Measurements from ENCODE around the gene MYO15A. TPM values are rescaled to one million over a fixed set of nuclear protein-coding genes. Genes with fewer than 3 reads are reported as not detected.
A peak's percentile ranks its signal among the peaks of the same experiment; 100 is the strongest.

Gene MYO15A
- total RNA-seq, 4 donors from 2014 or later = 1.1 to 4.2 (median 1.2) TPM

- peaks cover 10 to 21% (median 11%) of the 10 kb centered on the region in 4 donors for H3K4me1 ChIP-seq
- H3K27me3 ChIP-seq = no peaks in the 10 kb centered on the region
- no peak overlapping the region for H3K27ac ChIP-seq
- no peak for TF ChIP-seq POLR2AphosphoS5 (IDR thresholded peaks at IDR 0.05)
- TF ChIP-seq CTCF (IDR thresholded peaks at IDR 0.05) = no peak
- no peak for TF ChIP-seq POLR2A (IDR thresholded peaks at IDR 0.05)
- TF ChIP-seq EP300 (IDR thresholded peaks at IDR 0.05; ENCODE audit: low read depth) = no peak
- H3K36me3 ChIP-seq = no peaks in the 10 kb centered on the region
- H3K4me3 ChIP-seq = no peak overlapping the region
- intact Hi-C loops (cut with DNase I; ENCODE audit: low total_unique reads) = no loop called here
- in situ Hi-C loops (cut with MboI; ENCODE audit: low pct_ligation_motif_present in 1 of 4, low pct_unique_long_range_greater_than_20kb in 1 of 4, low sequenced_read_pairs in 3 of 4) = no loop called here
- no peaks in the 10 kb centered on the region for H3K9me3 ChIP-seq
- DNase-seq = no peak
- WGBS, 2 donors (ENCODE audit: low coverage in 1 of 2) = 90 to 96% methylated on average over 7 to 8 of the region's 8 CpGs
Observed at GRCh38 chr17:18177722-18178121, 69.2 kb downstream of the MYO15A start.

GRCh38 chr17:18179196-18179595, 70.6 kb downstream of the MYO15A start:
- intact Hi-C loops (cut with DNase I; ENCODE audit: low total_unique reads) = no loop called here

GRCh38 chr17:18179804-18180203, 71.2 kb downstream of the MYO15A start:
- intact Hi-C loops (cut with DNase I; ENCODE audit: low total_unique reads) (no loop called here), in situ Hi-C loops (cut with MboI; ENCODE audit: low pct_ligation_motif_present in 1 of 4, low pct_unique_long_range_greater_than_20kb in 1 of 4, low sequenced_read_pairs in 3 of 4) (no loop called here)
- WGBS, 2 donors (ENCODE audit: low coverage in 1 of 2) = 93 to 98% methylated on average over 5 to 7 of the region's 7 CpGs
- Histone ChIP-seq H3K4me3 (no peak overlapping the region), H3K27ac (no peak overlapping the region), H3K36me3 (no peaks in the 10 kb centered on the region), H3K4me1 (peaks cover 10 to 22% (median 13%) of the 10 kb centered on the region in 4 donors), H3K27me3 (no peaks in the 10 kb centered on the region), H3K9me3 (no peaks in the 10 kb centered on the region)
- TF ChIP-seq EP300 (IDR thresholded peaks at IDR 0.05; ENCODE audit: low read depth) (no peak), POLR2AphosphoS5 (IDR thresholded peaks at IDR 0.05) (no peak), CTCF (IDR thresholded peaks at IDR 0.05) (no peak), POLR2A (IDR thresholded peaks at IDR 0.05) (no peak)
- no peak for DNase-seq

More at GRCh38 chr17:18179196-18179595, 70.6 kb downstream of the MYO15A start:
- no peak for DNase-seq
- no peak overlapping the region for H3K27ac ChIP-seq
- H3K4me1 ChIP-seq = peaks cover 10 to 21% (median 11%) of the 10 kb centered on the region in 4 donors
- no peak overlapping the region for H3K4me3 ChIP-seq
- no peaks in the 10 kb centered on the region for H3K9me3 ChIP-seq
- 53% methylated on average over 1 of the region's 1 CpG; no CpG with 5 or more reads in 1 of the 2 donors for WGBS, 2 donors (ENCODE audit: low coverage in 1 of 2)
- no peak for TF ChIP-seq POLR2A (IDR thresholded peaks at IDR 0.05)
- no peak for TF ChIP-seq POLR2AphosphoS5 (IDR thresholded peaks at IDR 0.05)
- TF ChIP-seq EP300 (IDR thresholded peaks at IDR 0.05; ENCODE audit: low read depth) = no peak
- no peak for TF ChIP-seq CTCF (IDR thresholded peaks at IDR 0.05)
- in situ Hi-C loops (cut with MboI; ENCODE audit: low pct_ligation_motif_present in 1 of 4, low pct_unique_long_range_greater_than_20kb in 1 of 4, low sequenced_read_pairs in 3 of 4) = no loop called here
- H3K27me3 ChIP-seq = no peaks in the 10 kb centered on the region
- no peaks in the 10 kb centered on the region for H3K36me3 ChIP-seq

GRCh38 chr17:18181358-18181757, 72.8 kb downstream of the MYO15A start:
- Histone ChIP-seq H3K36me3 (no peaks in the 10 kb centered on the region), H3K4me3 (no peak overlapping the region), H3K4me1 (peaks cover 13 to 37% (median 28%) of the 10 kb centered on the region in 4 donors), H3K27ac (peak overlapping the region; percentile 97 to 100 (median 98)), H3K27me3 (no peaks in the 10 kb centered on the region), H3K9me3 (no peaks in the 10 kb centered on the region)
- intact Hi-C loops (cut with DNase I; ENCODE audit: low total_unique reads) (no loop called here), in situ Hi-C loops (cut with MboI; ENCODE audit: low pct_ligation_motif_present in 1 of 4, low pct_unique_long_range_greater_than_20kb in 1 of 4, low sequenced_read_pairs in 3 of 4) (no loop called here)
- DNase-seq = no peak
- 45 to 75% methylated on average over 2 to 5 of the region's 5 CpGs for WGBS, 2 donors (ENCODE audit: low coverage in 1 of 2)
- TF ChIP-seq POLR2AphosphoS5 (IDR thresholded peaks at IDR 0.05) (no peak), POLR2A (IDR thresholded peaks at IDR 0.05) (no peak), EP300 (IDR thresholded peaks at IDR 0.05; ENCODE audit: low read depth) (no peak), CTCF (IDR thresholded peaks at IDR 0.05) (no peak)
